T-helper 2 cell (primary cell): Measurements from ENCODE around the gene ZNF778.
"Not testable (repeated sequence)": the region's sequence is repeated elsewhere in the genome, so short reads cannot be mapped to it uniquely, and the experiment has no call there.

Source experiments
- DNase-seq, 5 experiments: peaks; one replicate each; pipeline versions ENCODE4 v3.0.0 to v3.0.0-alpha.2; 2012 to 2022

The ZNF778 gene

DNA sequence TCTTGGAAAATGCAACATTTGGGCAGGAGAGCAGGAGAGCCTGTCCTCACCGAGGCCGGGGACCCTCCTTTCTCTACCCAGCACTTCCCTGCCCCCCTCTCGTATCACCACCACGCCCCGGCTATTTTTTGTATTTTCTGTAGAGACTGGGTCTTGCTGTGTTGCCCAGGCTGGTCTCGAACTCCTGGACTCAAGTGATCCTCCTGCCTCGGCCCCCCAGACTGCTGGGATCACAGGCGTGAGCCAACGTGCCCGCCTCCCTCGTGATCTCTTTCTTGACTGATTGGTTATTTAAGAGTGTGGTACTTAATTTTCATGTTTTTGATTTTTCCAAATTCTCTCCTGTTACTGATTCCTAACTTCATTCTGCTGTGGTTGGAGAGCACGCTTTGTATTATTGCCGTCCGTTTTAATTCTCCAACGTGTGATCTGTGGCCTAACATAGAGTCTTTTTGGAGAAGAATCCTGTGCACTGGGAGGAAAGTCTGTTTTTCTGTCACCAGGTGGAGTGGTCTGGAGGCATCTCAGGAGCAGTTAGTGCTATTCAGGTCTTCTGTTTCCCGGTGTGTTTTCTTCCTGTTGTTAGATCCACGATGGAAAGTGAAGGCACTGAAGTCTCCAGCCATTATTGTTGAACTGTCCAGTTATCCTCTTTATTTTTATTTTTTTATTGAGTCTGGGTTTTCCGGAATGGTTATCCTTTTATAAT, 40.4 kb downstream of the ZNF778 start:
- DNase-seq, result no peak

DNA sequence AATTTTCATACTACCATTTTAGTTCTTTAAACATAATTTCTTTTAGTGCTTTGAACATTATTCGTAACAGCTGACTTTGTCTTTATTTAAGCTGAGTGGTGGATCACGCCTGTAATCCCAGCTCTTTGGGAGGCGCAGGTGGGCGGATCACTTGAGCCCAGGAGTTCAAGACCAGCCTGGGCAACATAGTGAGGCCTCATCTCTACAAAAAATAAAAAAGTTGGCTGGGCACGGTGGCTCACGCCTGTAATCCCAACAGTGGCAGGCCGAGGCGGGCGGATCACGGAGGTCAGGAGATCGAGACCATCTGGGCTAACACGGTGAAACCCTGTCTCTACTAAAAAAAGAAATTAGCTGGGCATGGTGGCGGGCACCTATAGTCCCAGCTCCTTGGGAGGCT, 42.4 kb downstream of the ZNF778 start:
- DNase-seq, result not testable (repeated sequence)

DNA sequence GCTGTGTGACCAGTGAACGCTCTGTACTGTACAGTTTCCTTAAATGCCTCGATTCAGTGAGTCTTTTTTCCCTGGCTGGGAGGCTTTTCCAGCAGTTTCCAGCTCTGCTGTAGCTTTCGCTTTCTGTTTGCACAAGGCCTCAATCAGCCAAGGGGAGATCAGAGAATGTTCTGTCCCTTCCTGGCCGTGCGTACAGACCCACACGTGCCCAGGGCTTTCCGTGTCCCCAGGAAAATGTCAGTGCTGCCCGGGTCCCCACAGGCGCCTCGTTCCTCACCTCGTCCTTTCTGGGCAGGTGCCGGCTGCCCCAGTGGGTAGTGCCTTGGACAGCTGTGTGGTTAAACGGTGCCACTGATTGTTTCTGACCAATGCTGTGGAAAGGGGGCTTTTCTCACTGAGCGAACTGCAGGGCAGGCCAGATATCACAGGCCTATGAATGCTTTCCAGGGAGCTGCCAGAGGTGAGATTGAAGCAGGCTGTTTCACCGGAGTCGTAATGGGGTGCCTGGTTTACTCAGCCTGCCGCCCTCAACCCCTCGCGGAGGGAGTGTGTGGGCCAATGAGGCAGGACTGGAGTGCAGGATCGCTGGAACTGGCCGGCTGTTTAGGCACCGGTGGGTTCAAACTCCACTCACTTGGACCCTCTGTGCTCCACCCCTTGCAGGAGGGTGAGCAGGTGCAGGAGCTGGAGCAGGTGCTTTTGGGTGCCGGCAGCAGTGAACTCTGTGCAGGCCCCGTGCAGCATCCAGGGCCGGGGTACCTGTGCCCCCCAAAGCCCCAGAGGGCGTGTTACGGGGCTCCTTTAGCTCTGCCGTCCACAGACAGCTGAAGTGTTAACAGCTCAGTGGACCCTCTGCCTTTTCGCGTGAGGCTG, 44.4 kb downstream of the ZNF778 start:
- no peak for DNase-seq

DNA sequence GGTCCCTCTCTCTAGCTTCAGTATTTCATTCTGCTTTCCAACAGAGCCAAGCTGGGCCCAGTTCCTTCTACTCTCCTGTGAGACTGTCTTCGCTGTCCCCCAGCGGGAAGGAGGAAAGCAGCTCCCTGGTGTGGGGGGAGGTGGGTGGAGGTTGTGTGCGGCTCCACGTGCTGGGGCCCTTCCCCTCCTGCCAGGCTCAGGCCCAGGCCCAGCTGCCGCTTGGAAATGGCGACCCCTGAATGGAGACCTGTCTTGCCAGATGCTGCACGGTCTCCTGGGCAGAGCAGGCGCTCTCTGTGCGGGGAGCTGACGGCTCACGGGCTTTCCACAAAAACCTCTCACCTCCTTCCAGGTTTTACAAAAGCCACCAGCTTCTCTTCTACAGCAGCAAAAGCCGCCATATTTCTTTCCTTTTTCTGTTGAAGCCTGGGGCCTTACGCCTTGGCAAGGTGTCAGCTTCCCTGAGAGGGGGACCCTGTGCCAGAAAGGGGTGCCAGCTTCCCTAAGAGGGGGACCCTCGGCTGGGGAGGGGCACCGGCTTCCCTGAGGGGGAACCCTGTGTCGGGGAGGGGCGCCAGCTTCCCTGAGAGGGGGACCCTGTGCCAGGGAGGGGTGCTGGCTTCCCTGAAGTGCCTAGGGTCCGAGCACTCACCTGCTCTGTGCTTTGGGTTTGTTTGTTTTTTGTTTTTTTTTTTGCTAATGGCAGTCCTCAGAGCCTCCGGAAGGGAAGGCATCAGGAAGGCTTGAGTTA, 47.5 kb downstream of the ZNF778 start:
- no peak for DNase-seq

DNA sequence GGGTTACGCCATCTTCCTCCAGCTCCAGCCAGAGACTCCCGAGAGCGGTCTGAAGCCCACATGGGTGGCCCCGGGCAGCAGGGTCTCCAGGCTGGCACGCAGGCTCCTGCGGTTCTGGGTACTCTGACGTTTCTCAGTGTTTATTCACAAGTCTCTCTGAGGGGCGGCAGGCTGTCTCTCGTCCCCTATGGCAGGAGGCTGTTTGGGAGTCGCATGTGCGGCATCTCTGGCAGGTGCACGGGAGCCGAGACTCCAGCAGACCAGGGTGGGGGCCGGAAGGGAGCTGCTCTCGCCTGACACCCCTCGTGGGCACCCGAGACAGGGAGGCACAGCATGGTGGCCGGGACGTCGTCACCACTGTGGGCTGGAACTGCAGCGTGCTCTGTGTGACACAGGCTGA, 48.1 kb downstream of the ZNF778 start:
- DNase-seq, result no peak

DNA sequence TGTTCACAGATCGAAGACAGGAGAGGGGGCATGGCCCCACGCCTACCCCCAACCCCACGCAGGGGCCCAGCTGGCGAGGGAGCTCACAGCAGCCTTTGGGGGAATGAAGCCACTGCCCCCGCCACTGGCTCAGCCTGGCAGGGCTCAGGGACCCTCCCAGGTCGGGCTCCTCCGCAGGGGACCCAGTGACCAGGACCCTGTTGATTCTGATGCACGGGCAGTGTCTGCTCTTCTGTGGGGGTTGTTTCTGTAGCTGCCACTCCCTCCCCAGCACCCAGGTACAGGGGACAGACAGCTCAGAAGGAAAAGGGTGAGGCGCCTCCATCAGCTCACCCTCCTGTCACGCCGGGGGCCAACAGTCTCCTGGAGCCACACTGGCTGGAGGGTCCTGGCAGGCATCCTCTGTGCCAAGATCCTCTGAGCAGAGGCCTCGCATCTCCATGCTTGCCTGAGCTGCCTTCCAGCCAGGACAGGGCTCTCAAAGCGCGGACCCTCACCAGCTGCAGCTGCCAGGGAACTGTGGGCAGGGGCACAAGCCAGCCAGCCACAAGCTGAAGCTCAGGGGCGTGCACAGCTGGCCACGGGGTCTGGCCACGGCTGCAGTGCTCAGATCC, 49.1 kb downstream of the ZNF778 start:
- DNase-seq, result no peak

DNA sequence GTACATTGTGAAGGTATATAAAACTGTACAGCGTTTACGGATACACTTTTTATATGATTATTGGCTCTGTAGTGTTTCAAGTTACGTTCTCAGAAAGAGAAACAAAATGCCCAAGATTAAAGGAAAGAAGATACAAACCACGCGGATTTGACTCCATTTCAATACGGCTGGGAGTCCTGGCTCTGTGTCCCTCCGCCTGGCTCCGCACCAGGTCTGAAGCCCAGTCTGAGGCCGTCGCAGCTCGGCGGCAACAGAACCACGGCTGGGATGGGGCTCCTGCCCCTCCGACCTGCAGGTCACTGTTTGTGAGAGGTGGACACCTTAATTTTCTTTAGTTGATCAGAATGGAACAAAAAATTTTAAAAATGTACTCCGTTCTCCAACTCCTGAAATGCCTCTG, 50.2 kb downstream of the ZNF778 start:
- DNase-seq, result not testable (repeated sequence)

DNA sequence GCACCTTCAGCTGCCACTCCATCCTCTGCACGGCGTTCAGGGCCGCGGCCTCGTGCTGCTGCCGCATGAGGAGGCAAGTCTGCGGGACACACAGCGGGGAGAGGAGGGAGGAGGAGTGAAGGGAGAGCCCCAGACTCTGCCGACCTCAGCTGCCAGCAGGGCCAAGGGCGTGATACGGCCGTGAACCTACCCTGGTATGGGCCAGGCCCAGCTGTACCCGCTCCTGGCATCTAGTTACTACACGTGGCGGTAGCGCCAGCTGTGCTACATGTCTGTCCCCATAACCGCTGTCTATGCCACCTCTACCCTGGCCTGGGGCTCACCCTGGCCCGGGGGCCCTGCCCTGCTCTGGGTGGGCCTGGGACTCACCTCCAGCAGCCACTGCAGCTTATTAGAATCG, 51.1 kb downstream of the ZNF778 start:
- DNase-seq, result no peak

DNA sequence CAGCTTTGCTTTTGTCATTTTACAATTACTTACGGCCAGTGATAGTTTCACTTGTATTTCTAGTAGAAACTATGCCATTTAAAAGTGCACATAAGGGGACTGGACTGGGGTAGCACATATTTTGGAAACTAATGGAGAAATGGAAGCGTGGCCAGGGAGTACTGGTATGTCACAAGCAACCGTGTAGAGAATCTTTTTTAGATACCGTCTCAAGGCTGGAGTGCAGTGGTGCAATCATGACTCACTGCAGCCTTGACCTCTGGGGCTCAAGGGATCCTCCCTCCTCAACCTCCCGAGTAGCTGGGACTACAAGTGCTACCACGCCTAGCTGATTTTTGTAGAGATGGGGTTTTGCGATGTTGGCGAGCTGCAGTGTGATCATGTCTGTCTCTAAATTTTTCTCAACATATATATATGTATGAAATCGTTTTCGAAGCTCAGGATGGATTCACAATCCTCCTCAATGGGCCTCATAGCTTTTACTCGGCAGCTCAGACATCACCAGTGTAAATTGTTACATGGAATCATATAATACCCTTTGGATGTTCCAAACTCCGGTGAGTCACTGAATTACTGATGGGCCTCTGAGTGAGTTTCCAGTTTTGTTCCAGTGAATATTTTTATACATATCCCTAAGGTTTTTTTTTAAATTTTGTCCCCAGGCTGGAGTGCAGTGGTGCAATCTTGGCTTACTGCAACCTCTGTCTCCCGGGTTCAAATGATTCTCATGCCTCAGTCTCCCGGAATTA, 51.7 kb downstream of the ZNF778 start:
- no peak for DNase-seq

DNA sequence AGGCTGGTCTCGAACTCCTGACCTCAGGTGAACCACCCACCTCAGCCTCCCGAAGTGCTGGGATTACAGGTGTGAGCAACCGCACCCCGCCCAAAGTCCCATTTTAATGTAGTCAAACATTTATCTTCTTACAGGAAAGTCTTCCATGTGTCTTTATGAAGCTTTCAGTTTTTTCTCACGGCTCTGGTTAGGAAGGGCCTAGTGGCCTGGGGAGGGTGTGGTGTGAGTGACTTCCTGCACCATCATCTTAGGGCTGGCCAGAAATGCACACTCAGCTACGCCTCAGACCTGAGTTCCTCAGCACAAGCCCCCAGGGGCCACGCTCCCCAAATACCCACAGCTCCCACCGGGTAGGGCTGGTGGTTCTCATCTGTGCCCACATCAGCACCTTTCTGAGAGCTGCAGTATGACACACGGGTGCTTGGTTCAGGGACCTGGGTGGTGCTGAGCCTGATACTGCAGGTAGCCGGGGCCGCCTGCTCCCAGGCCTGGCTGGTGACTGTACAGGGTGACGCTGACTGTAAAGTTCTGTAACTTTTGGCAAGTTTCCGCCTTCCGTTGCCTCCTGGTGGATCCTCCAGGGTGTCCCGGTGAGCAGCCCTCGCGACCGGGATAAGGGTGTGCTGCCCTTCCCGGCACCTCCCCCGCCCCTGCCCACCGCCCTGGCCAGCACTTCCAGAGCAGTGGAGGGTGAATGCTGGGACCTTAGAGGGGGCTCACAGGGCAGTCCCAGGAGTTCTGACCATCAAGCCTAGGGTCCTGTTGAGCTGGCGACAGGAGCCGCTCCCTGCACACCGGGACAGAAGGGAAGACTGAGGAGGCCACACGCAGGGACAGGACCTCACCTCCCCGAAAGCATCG, 52.5 kb downstream of the ZNF778 start:
- DNase-seq, result no peak

DNA sequence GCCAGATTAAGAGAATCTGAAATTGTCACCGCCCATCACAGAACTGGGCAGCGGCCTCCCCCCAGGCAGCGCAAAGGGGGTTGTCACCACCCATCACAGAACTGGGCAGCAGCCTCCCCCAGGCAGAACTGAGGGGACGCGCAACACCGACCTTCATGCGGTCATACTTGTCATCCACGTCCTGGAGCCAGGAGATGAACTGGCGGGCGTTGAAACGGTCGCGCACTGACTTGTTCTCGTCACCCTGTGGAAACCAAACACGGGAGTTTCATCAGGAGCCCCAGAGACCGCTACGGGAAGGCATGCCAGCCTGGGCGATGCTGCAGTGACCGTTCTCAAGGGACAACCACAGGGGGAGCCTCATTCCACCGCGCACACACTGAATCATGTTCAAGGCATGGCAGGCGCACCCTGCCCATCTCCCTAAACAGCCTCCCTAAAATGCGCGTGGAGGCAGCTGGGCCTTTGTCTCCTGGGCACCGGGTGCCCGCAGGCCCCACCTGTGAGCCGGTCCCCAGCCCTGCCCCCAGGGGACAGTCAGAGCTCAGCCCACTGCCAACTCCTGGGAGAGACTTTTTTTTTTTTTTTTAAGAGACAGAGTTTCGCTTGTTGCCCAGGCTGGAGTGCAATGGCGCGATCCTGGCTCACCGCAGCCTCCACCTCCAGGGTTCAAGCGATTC, 53.3 kb downstream of the ZNF778 start:
- no peak for DNase-seq

DNA sequence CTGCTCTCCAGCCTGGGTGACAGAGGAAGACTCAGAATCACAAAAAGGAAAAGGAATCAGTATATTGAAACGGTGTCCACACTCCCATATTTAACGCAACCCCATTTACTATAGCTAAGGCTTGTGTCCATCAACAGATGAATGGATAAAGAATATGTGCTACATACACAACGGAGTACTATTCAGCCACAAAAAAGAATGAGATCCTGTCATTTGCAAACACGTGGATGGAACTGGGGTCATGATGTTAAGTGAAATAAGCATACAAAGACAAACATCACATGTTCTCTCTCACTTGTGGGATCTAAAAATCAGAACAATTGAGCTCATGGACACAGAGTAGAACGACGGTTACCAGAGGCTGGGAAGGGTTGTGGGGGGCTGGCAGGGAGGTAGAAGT, 55.1 kb downstream of the ZNF778 start:
- no peak for DNase-seq

DNA sequence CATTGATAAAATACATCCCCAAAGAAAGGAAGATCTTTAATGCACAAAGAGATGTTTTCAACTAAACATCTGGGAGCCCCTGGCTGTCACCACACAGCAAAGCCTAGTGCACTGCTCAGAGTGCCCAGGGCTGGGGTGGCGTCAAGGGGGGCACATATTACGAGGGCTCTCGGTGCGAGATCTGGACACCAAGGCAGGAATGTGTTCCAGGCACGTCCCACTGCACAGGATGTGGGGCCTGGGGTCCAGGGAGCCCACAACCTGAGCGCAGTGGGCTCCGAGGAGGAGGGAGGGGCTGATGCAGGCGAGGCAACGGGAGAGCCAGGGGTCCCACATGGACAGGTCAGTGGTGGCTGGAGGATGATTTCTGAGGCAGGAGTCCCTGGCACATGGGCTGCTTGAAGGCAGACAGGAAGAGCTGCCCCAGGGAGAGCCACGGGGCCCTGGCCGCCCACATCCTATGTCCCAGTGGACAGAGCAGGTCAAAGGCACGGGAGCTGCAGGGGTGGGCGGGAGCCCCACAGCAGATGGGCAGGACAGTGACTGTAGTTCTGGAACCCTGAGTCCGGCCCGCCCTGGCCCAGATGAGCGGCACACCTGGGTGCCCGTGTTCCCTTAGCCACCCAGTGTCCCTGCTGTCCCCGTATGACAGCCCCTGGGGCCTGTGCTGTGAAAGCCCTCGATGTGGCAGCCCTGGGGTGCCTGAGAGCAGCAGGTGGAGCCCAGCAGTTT, 56.4 kb downstream of the ZNF778 start:
- DNase-seq, result no peak

DNA sequence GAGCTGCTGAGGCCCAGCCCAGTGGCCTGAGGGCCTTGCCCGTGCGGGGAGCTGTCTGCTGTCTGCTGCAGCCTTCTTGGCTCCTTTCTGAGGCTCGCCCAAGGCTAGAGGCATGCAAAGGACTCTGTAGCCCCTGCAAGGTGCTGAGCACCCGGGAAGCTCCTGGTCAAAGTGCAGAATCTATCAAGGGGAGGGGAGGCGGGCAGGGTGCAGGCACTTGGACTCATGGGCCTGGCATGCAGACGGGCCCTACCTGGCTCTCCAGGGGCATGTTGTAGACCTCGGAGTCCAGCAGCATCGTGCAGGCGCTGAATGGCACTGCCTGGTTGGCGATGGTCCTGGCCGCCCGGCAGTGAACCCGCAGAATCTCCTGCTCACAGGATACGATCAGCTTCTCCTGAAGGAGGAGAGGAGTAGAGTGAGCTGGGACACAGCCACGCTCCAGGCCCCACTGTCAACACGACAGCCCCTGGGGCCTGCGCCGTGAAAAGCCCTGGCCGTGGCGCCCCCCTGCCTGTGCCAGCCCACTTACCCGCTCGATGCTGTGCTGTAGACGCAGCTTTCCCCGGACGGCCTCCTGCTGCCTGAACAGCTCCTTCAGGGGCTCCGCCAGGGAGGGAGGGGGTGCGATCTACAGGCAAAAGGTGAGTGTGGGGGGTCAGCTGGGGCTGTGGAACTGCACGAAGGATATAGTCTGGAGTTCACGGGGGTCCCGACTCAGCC, 57.2 kb downstream of the ZNF778 start:
- DNase-seq, result no peak

DNA sequence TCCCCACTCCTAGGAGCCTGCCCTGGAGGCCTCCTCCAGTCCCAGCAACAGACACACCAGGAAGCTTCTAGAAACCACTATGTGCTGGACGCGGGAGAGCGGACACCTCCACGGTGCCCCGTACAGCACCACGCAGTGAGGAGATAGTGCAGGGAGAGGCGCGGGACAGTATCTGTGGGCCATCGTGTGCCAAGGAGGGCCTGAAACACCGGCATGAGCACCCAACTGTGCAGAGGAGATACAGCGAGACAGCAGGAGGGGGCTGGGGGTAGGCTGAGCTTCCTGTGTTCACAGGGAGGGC, 57.7 kb downstream of the ZNF778 start:
- no peak for DNase-seq

DNA sequence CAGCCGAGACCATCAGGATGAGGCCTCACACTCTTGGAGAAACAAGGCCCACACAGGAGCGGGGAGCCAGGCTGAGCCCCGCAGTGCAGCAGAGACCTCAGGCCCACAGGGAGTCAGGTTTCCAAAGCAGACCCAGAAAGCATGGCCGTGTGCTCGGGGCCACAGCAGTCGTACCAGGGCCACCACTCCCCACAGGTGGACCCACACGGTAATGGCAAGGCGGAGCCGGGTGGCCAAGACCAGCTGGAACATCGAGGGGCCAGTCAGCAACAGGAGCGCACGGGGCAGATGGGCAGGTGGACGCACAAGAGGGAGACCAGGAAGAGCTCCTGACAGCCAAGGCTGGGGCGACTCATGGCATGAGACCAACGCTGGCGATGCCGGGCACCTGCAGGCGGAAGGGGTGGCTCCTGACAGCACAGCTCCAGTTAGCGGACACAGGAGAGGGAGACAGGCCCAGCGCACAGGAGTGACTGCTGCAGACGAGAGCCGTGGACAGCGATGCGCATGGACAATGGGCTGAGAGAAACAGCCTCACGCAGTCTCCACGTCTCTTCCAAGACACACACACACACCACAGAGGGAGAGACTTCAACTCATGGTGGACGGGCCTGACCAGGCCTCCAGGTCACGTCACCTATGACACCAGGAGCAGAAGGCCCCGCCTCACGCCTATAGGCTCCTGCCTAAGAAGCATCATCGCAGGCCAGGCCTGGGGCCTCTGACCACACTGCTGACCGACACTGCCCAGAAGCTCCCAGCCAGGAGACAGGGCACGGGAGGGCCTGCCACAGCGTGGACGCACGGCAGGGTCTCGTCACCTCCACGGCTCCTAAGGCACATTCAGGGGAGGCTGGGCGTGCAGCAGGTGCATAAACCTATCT, 58.6 kb downstream of the ZNF778 start:
- DNase-seq, result no peak

DNA sequence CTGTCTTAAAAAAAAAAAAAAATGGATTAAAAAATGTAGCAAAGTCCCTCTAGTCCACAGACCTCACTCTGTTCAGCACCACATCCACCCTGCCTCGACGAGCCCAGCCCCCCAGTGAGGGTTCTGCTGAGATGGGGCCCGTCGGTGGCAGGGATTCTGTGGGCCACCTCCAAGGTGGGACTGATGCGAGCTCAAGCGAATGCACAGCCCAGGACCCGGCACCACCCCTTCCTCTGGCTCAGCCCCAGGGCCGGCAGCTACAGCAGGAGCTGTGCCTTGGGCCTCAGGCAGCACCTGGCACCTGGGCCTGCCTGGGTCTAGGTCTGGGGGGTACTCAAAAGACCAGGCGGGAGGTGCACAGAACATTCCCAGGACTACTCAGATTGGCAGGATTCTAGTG, 59.5 kb downstream of the ZNF778 start:
- DNase-seq, result no peak

DNA sequence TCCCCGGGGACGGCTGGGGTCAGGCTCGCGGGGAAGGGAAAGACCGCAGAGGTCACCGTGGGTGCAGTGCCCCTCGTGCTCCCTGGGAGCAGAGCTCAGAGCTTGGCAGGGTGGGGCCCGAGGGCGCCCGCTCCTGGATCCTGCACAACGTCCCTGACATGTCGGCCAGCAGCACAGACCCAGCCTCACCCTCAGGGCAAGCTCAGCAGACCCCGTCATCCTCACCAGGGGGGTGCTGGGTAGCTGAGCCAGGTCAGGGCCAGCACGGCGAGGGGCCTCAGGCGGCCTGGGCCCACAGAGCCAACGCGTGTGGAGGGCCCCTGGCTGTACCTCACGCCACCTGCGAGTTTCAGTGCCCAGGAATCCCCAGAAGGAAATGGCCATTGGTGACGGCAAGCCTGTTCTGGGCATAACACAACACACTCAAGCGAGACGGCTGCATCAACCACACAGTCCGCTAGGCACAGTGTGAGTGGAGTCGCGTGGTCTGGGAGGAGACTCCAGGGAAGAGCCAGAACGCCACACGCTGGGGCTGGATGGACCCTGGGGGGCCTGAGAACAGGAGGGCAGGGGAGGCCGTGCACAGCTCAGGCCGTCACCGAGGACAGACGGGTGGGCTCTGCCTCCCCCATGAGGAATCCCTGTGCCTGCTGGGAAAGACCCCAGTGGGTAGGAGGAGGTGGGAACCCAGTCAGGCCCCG, 60.3 kb downstream of the ZNF778 start:
- DNase-seq, result no peak
